Loucy (cell line): ENCODE data around the gene MRM2.

Experiments
- H2AFZ ChIP-seq: fragments of 200-600 bp; sonication (generic); 2 replicates; pipeline ENCODE4 v1.6.0; 2016; ENCODE audit warnings: antibody characterized with exemption, mild to moderate bottlenecking, low read length, moderate library complexity
- H3F3A ChIP-seq: fragments of 200-600 bp; 2 replicates; pipeline ENCODE4 v1.6.0; 2016; ENCODE audit warnings: antibody characterized with exemption, low read depth, mild to moderate bottlenecking
- H3K27me3 ChIP-seq: fragments of 200-600 bp; sonication (generic); 2 replicates; pipeline ENCODE4 v1.6.1; 2014; ENCODE audit warnings: low read length, mild to moderate bottlenecking; ENCODE audit not compliant: insufficient read depth, poor library complexity, severe bottlenecking
- H3K36me3 ChIP-seq: fragments of 200-600 bp; sonication (generic); 2 replicates; pipeline ENCODE4 v1.6.1; 2016; ENCODE audit warnings: low read length; ENCODE audit not compliant: insufficient read depth
- H3K4me1 ChIP-seq: fragments of 200-600 bp; sonication (generic); 2 replicates; pipeline ENCODE4 v1.5.1; 2014; ENCODE audit warnings: low read length, mild to moderate bottlenecking; ENCODE audit not compliant: insufficient read depth, poor library complexity, severe bottlenecking
- H3K4me2 ChIP-seq: fragments of 200-600 bp; sonication (generic); 2 replicates; pipeline ENCODE4 v1.6.0; 2014; ENCODE audit warnings: antibody characterized with exemption, low read length, low read depth, mild to moderate bottlenecking; ENCODE audit not compliant: poor library complexity, severe bottlenecking
- H3K4me3 ChIP-seq: fragments of 200-600 bp; sonication (generic); 2 replicates; pipeline ENCODE4 v1.5.1; 2014; ENCODE audit warnings: low read length, mild to moderate bottlenecking, mixed read lengths; ENCODE audit not compliant: poor library complexity, severe bottlenecking
- H3K79me2 ChIP-seq: fragments of 200-600 bp; sonication (generic); 2 replicates; pipeline ENCODE4 v1.6.1; 2014; ENCODE audit warnings: low read length; ENCODE audit not compliant: insufficient read depth
- H3K9ac ChIP-seq: fragments of 200-600 bp; sonication (generic); 2 replicates; pipeline ENCODE4 v1.6.0; 2014; ENCODE audit warnings: mild to moderate bottlenecking, low read depth, low read length, moderate library complexity; ENCODE audit not compliant: poor library complexity, severe bottlenecking
- H3K9me2 ChIP-seq: fragments of 200-600 bp; sonication (generic); replicated peaks from 2 replicates; pipeline ENCODE4 v1.6.1; 2016; ENCODE audit warnings: low read depth, low read length, mixed read lengths
- H3K9me3 ChIP-seq: fragments of 200-600 bp; sonication (generic); 2 replicates; pipeline ENCODE4 v1.6.1; 2014; ENCODE audit warnings: mild to moderate bottlenecking, antibody characterized with exemption, low read length, low read depth; ENCODE audit not compliant: insufficient read depth
- H4K20me1 ChIP-seq: fragments of 200-600 bp; sonication (generic); 2 replicates; pipeline ENCODE4 v1.6.0; 2014; ENCODE audit warnings: antibody characterized with exemption, low read length, mild to moderate bottlenecking; ENCODE audit not compliant: insufficient read depth, poor library complexity, severe bottlenecking
- EZH2phosphoT487 ChIP-seq: fragments of 200-600 bp; IDR thresholded peaks from 2 replicates; pipeline ENCODE4 v1.6.1; 2018; ENCODE audit warnings: antibody characterized with exemption, mild to moderate bottlenecking, moderate library complexity, borderline replicate concordance
- TF ChIP-seq, protein P1 (sequence below): fragments of 200-600 bp; sonication (generic); conservative IDR thresholded peaks from 2 replicates; pipeline ENCODE4 v1.5.1; 2014; ENCODE audit warnings: mild to moderate bottlenecking, antibody characterized with exemption, low read length

Gene MRM2

DNA sequence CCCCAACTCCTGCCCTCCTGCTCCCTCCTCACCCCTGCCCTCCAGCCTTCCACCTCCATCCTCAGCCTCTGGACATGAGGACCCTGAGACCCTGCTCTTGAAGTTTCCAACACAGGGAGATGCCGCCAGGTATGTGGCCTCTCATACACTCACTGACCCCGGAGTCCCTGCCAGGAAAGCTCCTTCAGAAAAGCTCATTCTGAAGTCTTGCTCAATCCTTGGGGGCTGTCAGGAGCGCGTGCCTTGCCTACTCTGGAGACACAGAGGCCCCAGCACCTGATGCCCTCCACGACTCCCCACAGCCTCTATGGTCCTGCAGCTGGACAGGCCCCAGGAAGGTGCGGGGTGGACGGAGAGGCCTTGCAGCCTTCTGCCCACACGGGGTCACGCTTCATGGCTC, 11.0 kb upstream of the MRM2 start:
- Histone ChIP-seq H3K79me2 (peaks cover 22% of the 10 kb centered on the region; the same call in 1 of the 2 replicates), H3K4me3 (no peak overlapping the region), H4K20me1 (no peaks in the 10 kb centered on the region), H3K9ac (no peak overlapping the region), H3K9me2 (no peaks in the 10 kb centered on the region), H2AFZ (no peak overlapping the region), H3F3A (0 out of 2 replicates have a peak, but pooled peaks cover 3% of the 10 kb centered on the region), H3K9me3 (no peaks in the 10 kb centered on the region), H3K4me1 (peaks cover 33% of the 10 kb centered on the region), H3K27me3 (no peaks in the 10 kb centered on the region), H3K4me2 (no peak overlapping the region), H3K36me3 (peaks cover 4% of the 10 kb centered on the region; the same call in 1 of the 2 replicates)
- TF ChIP-seq EZH2phosphoT487, result no peak
- TF ChIP-seq, protein P1, sequence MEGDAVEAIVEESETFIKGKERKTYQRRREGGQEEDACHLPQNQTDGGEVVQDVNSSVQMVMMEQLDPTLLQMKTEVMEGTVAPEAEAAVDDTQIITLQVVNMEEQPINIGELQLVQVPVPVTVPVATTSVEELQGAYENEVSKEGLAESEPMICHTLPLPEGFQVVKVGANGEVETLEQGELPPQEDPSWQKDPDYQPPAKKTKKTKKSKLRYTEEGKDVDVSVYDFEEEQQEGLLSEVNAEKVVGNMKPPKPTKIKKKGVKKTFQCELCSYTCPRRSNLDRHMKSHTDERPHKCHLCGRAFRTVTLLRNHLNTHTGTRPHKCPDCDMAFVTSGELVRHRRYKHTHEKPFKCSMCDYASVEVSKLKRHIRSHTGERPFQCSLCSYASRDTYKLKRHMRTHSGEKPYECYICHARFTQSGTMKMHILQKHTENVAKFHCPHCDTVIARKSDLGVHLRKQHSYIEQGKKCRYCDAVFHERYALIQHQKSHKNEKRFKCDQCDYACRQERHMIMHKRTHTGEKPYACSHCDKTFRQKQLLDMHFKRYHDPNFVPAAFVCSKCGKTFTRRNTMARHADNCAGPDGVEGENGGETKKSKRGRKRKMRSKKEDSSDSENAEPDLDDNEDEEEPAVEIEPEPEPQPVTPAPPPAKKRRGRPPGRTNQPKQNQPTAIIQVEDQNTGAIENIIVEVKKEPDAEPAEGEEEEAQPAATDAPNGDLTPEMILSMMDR, result no peak

DNA sequence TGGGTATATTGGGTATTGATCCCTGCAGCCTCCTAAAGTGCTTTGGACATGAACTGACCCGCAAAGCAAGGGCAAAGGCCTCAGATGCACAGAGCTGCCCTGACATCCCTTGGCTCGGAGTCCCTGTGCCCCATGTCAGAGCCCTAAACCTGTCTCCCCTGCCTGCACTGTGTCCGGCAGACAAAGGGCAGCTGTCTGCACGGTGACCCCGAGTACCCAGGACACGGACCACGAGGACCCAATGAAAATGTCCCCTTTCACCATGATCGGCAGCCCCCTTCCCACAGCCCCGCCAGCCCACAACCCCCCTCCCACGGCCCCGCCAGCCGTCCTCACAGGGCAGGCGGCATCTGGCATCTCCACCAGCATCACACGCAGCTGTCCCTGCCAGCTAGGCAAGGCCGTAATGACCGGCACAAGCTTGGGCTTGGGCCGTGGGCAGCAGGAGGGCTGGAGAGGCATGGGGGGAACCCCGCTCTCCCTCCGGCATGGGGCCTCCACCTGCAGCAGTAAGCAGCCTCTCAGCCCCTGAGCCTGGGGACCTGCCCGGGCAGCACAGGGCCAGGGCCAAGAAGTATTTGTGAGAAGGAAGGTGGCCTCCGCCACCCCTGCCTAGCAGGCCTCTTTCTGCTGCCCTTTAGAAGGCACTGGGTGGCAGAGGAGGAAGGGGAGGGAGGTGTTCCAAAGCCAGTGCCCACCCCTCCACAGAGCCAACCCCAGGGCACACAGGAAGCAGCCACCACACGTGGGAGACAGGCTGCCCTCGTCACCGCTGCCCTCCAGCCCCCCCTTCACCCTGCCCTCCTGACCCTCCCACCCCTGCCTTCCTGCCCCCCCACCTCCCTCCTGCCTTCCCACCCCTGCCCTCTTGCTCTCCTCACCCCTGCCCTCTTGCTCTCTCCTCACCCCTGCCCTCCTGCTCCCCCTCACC, 10.1 kb upstream of the MRM2 start:
- Histone ChIP-seq H3F3A (0 out of 2 replicates have a peak, but pooled peaks cover 3% of the 10 kb centered on the region), H2AFZ (no peak overlapping the region), H3K4me1 (peaks cover 42% of the 10 kb centered on the region), H3K9me3 (no peaks in the 10 kb centered on the region), H3K9me2 (no peaks in the 10 kb centered on the region), H3K79me2 (peaks cover 31% of the 10 kb centered on the region; the same call in 1 of the 2 replicates), H3K36me3 (peaks cover 4% of the 10 kb centered on the region; the same call in 1 of the 2 replicates), H3K9ac (peak overlapping the region; percentile 74), H3K27me3 (no peaks in the 10 kb centered on the region), H4K20me1 (no peaks in the 10 kb centered on the region), H3K4me2 (peak overlapping the region; percentile 74), H3K4me3 (peak overlapping the region; percentile 61)
- no peak for TF ChIP-seq EZH2phosphoT487
- TF ChIP-seq, protein P1, result no peak

DNA sequence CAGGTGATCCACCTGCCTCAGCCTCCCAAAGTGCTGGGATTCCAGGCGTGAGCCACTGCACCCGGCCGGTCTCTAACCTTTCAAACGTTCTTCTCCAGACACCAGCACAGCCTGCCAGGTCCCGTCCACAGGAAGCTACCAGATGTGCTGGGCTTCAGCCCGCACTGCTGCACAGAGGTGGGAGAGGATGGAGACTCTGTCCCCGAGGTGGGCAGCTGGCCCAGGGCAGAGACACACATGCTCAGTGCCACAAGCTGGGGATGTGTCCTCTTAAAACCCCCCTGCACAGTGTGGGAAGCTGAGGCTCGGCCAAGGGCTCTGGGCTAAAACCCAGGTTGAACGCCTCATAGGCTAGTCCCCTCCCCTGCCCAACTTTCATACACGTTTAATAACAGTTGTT, 9.4 kb upstream of the MRM2 start:
- Histone ChIP-seq H4K20me1 (no peaks in the 10 kb centered on the region), H3K9me2 (no peaks in the 10 kb centered on the region), H3K4me2 (peak overlapping the region; percentile 74), H3K9ac (peak overlapping the region; percentile 74), H3K36me3 (peaks cover 4% of the 10 kb centered on the region; the same call in 1 of the 2 replicates), H3K9me3 (no peaks in the 10 kb centered on the region), H3K4me3 (no peak overlapping the region), H3K27me3 (no peaks in the 10 kb centered on the region), H3K79me2 (peaks cover 38% of the 10 kb centered on the region), H3F3A (0 out of 2 replicates have a peak, but pooled peaks cover 3% of the 10 kb centered on the region), H2AFZ (no peak overlapping the region), H3K4me1 (peaks cover 49% of the 10 kb centered on the region)
- no peak for TF ChIP-seq EZH2phosphoT487
- TF ChIP-seq, protein P1, result no peak
